IPS-18a (cell line): Measurements from ENCODE around the gene NCKAP5.

ENCODE experiments used
- H3K27ac ChIP-seq: one replicate; pipeline ENCODE4 v1.5.1; 2013; ENCODE audit warnings: low read length
- H3K27me3 ChIP-seq: one replicate; pipeline ENCODE4 v1.6.1; 2013; ENCODE audit warnings: mild to moderate bottlenecking, low read length; ENCODE audit not compliant: control insufficient read depth, insufficient read depth
- H3K36me3 ChIP-seq: one replicate; pipeline ENCODE4 v1.6.1; 2013; ENCODE audit warnings: low read depth, low read length; ENCODE audit not compliant: control insufficient read depth
- H3K4me1 ChIP-seq: one replicate; pipeline ENCODE4 v1.6.1; 2013; ENCODE audit warnings: low read depth, low read length; ENCODE audit not compliant: control insufficient read depth
- H3K4me3 ChIP-seq: one replicate; pipeline ENCODE4 v1.5.1; 2013; ENCODE audit warnings: low read length
- H3K9ac ChIP-seq: one replicate; pipeline ENCODE4 v1.6.1; 2013; ENCODE audit warnings: mild to moderate bottlenecking, low read length, moderate library complexity
- H3K9me3 ChIP-seq: one replicate; pipeline ENCODE4 v1.6.1; 2013; ENCODE audit warnings: low read depth, low read length; ENCODE audit not compliant: control insufficient read depth

NCKAP5 gene

DNA sequence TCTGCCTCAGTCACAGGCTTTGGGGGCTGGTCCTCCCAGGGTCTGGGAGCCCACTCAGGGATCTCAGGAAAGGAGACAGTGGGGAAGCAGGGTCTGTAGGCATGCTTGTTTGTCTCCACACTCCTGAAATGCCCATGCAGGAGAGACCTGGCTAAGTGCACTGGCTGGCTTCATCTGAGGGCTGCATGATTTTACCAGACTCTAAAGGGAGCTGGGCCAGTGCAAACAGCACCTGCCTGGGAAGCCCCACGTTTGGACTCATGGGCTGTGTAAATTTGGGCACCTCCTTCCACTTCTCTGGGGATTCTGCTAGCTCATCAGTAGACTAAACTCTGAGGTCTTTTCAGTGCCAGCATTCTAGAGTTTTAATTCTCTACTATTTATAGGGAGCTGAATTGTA lies 931.9 kb downstream of the NCKAP5 start:
- Histone ChIP-seq H3K36me3 (no peaks in the 10 kb centered on the region), H3K9me3 (no peaks in the 10 kb centered on the region), H3K27me3 (no peaks in the 10 kb centered on the region), H3K4me1 (peaks cover 10% of the 10 kb centered on the region), H3K9ac (no peak overlapping the region), H3K27ac (no peak overlapping the region), H3K4me3 (no peak overlapping the region)

GRCh38 chr2:132633635-132634034 lies 934.6 kb downstream of the NCKAP5 start:
- no peaks in the 10 kb centered on the region for H3K9me3 ChIP-seq
- no peak overlapping the region for H3K9ac ChIP-seq
- H3K27me3 ChIP-seq = no peaks in the 10 kb centered on the region
- H3K4me1 ChIP-seq = peaks cover 10% of the 10 kb centered on the region
- H3K36me3 ChIP-seq = no peaks in the 10 kb centered on the region
- no peak overlapping the region for H3K27ac ChIP-seq
- H3K4me3 ChIP-seq = no peak overlapping the region

DNA sequence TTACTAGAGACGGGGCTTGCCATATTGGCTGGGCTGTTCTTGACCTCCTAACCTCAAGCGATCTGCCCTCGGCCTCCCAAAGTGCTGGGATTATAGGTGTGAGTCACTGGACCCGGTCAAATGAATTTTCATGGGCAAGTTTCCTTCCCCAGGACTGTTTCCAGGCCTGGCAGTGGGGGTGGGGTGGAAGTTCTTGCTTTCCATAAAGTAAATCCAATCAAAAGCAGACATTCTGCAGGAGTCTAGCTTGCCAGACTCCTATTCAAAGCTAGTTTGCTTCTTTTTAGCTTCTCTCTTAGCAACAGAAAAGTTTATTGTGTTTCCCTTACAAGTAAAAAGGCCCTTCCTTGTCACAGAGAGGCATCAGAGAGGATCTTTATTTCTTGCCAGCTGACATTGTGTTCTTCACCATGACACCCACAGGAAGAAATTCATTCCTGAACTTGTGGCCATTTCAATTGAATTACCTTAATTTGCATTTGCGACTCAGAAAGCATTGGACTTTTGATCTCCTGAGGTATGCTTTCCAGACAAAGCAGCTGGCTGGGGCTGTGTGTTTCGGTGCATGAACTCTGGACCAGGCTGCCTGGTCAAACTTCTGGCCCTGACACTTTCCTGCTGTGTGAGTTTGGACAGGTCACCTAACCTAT lies 936.1 kb downstream of the NCKAP5 start:
- Histone ChIP-seq H3K4me1 (peaks cover 10% of the 10 kb centered on the region), H3K27ac (no peak overlapping the region), H3K9me3 (no peaks in the 10 kb centered on the region), H3K9ac (no peak overlapping the region), H3K4me3 (no peak overlapping the region), H3K27me3 (no peaks in the 10 kb centered on the region), H3K36me3 (no peaks in the 10 kb centered on the region)

DNA sequence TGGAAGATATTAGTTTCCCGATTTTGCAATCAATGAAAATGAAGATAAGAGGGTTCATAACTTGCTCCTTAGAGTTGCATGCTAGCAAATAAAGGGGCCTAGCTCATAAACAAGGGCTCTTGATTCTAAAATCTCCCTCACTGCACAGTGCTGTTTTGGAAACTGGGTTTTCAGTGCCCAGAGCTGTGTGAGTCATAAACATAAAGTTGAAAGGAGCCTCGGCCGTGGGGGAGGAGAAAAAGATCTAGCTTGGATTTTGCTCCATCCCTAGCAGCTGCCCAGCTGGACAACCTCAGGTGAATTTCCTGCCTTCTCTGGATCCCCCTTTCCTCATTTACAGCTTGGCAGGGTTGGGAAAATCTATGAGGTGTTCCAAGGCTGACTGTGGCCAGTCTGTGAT lies 940.7 kb downstream of the NCKAP5 start:
- H3K27ac ChIP-seq = no peak overlapping the region
- no peaks in the 10 kb centered on the region for H3K27me3 ChIP-seq
- H3K36me3 ChIP-seq = no peaks in the 10 kb centered on the region
- no peaks in the 10 kb centered on the region for H3K9me3 ChIP-seq
- H3K9ac ChIP-seq = no peak overlapping the region
- no peak overlapping the region for H3K4me3 ChIP-seq
- peaks cover 14% of the 10 kb centered on the region for H3K4me1 ChIP-seq

GRCh38 chr2:132623096-132623839 lies 945.0 kb downstream of the NCKAP5 start:
- H3K9ac ChIP-seq = no peak overlapping the region
- H3K36me3 ChIP-seq = no peaks in the 10 kb centered on the region
- H3K27me3 ChIP-seq = no peaks in the 10 kb centered on the region
- H3K4me1 ChIP-seq = peaks cover 8% of the 10 kb centered on the region
- H3K9me3 ChIP-seq = no peaks in the 10 kb centered on the region
- no peak overlapping the region for H3K4me3 ChIP-seq
- no peak overlapping the region for H3K27ac ChIP-seq
